ENCODE measurements around the gene SERTM1. TPM values are rescaled to one million over a fixed set of nuclear protein-coding genes. Genes with fewer than 3 reads are reported as not detected.
A peak's percentile ranks its signal among the peaks of the same experiment; 100 is the strongest.

The SERTM1 gene
- total and polyA plus RNA-seq, 2 of the 8 experiments (the other 6 are each of a cell fraction or from before 2014, with no cell fraction given): 0.48 to 1.6 TPM

DNA sequence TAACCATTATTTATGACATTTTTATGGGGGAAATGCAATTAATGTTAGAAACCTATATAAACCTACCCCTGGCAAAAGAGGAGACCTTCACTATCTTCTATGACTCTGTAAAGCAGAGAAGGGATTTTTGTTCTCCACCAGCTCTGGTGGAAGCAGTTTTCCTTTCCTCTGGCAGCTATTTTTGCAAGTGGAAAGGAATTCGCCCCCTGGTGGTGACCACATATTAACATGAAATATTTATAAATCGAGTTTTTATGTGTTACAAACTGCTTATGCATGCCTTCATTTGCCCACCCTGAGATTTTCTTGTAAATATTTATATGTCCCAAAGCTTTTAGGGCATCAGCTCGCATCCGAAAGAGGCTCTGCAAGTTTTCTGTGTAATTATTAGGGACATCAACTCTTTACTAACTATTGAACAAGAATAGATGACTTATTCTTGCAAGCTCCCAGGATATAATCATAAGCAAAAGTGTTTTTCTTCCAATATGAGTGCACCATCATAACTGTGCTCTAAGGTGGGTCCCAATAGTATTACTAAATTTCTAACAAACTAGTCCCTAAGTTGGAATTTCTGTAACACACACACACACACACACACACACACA is 62.4 kb downstream of the SERTM1 start:
- Histone ChIP-seq H3K4ac (replicated peaks; ENCODE audit: insufficient read length, low read depth, low read length) (no peak overlapping the region), H2BK12ac (ENCODE audit: low read depth, low read length) (no peak overlapping the region), H2AK5ac (ENCODE audit: low read depth, low read length) (no peak overlapping the region), H3K56ac (replicated peaks; ENCODE audit: insufficient read length, low read depth, low read length) (no peak overlapping the region), H3K23me2 (ENCODE audit: low read depth, low read length) (no peaks in the 10 kb centered on the region), H3K27me3 (replicated peaks in 1 of 4; ENCODE audit: control insufficient read depth in 3 of 4, extremely low read depth in 1 of 4, insufficient read depth in 3 of 4, low read length in 3 of 4) (no peaks in the 10 kb centered on the region), H4K91ac (replicated peaks; ENCODE audit: insufficient read length, low read length) (no peak overlapping the region), H3K4me2 (ENCODE audit: insufficient read depth in 1 of 2, low read depth in 2 of 2, low read length in 2 of 2) (no peak overlapping the region), H3K18ac (ENCODE audit: extremely low read depth, low read length) (no peak overlapping the region), H4K20me1 (replicated peaks in 1 of 2; ENCODE audit: control insufficient read depth in 1 of 2, insufficient read depth in 2 of 2, low read length in 2 of 2) (no peaks in the 10 kb centered on the region), H4K8ac (ENCODE audit: extremely low read depth, insufficient read depth, low read length) (no peak overlapping the region), H3K9me3 (ENCODE audit: insufficient read depth in 2 of 2, low read depth in 1 of 2, low read length in 1 of 2) (no peaks in the 10 kb centered on the region), H3K4me3 (ENCODE audit: extremely low read depth in 1 of 4, insufficient read depth in 2 of 4, low read depth in 3 of 4, low read length in 4 of 4) (no peak overlapping the region), H3K14ac (ENCODE audit: insufficient read length) (no peak overlapping the region), H3K4me1 (replicated peaks in 1 of 4; ENCODE audit: control insufficient read depth in 3 of 4, insufficient read depth in 4 of 4, low read length in 3 of 4) (no peaks in the 10 kb centered on the region), H3K9ac (replicated peaks in 1 of 4; ENCODE audit: extremely low read depth in 1 of 4, low read depth in 3 of 4, low read length in 3 of 4) (no peak overlapping the region), H3K79me1 (ENCODE audit: low read depth, low read length) (no peaks in the 10 kb centered on the region), H3K27ac (ENCODE audit: low read depth, low read length) (no peak overlapping the region), H2BK120ac (replicated peaks; ENCODE audit: low read depth, low read length) (no peak overlapping the region), H2BK15ac (ENCODE audit: low read length) (no peak overlapping the region), H2BK5ac (ENCODE audit: low read depth, low read length) (no peak overlapping the region), H3K36me3 (ENCODE audit: control insufficient read depth in 2 of 4, insufficient read depth in 4 of 4, low read length in 3 of 4) (no peaks in the 10 kb centered on the region), H4K5ac (ENCODE audit: insufficient read length, low read depth, low read length) (no peak overlapping the region), H2BK20ac (ENCODE audit: low read length) (no peak overlapping the region), H2AFZ (ENCODE audit: low read length) (no peak overlapping the region), H3K79me2 (ENCODE audit: control insufficient read depth in 1 of 2, insufficient read depth in 2 of 2, low read length in 2 of 2) (no peaks in the 10 kb centered on the region), H3K23ac (ENCODE audit: insufficient read length) (no peak overlapping the region)
- POLR2A ChIA-PET (ENCODE audit: partially characterized antibody): no interaction called here
- no peak for DNase-seq (ENCODE audit: low read depth in 1 of 2, low spot score in 2 of 2)
- peak; percentile 45 for FAIRE-seq
- CTCF ChIA-PET (ENCODE audit: partially characterized antibody): interaction anchor here (0.6 to 5.7 kb wide), 53 partner anchors 8 to 791 kb away, joined by 3 to 53 read pairs (median 4); partner anchors contain the start of gene SPART
- peak; percentile 62 to 63 for TF ChIP-seq RAD21 (IDR thresholded peaks at IDR 0.05 in 1 of 2, conservative IDR thresholded peaks at IDR 0.05 in 1 of 2; ENCODE audit: low read depth in 2 of 2, low read length in 2 of 2)
- TF ChIP-seq JUND (IDR thresholded peaks at IDR 0.05; ENCODE audit: low read length): no peak
- TF ChIP-seq, protein P1, sequence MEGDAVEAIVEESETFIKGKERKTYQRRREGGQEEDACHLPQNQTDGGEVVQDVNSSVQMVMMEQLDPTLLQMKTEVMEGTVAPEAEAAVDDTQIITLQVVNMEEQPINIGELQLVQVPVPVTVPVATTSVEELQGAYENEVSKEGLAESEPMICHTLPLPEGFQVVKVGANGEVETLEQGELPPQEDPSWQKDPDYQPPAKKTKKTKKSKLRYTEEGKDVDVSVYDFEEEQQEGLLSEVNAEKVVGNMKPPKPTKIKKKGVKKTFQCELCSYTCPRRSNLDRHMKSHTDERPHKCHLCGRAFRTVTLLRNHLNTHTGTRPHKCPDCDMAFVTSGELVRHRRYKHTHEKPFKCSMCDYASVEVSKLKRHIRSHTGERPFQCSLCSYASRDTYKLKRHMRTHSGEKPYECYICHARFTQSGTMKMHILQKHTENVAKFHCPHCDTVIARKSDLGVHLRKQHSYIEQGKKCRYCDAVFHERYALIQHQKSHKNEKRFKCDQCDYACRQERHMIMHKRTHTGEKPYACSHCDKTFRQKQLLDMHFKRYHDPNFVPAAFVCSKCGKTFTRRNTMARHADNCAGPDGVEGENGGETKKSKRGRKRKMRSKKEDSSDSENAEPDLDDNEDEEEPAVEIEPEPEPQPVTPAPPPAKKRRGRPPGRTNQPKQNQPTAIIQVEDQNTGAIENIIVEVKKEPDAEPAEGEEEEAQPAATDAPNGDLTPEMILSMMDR (IDR thresholded peaks at IDR 0.05; ENCODE audit: control extremely low read depth in 1 of 3, insufficient read depth in 1 of 3, low read depth in 1 of 3, low read length in 3 of 3): peak in 2 of 3 experiments; percentile 35 to 58; a peak in 2 of 4 replicates
- WGBS, 2 experiments (ENCODE audit: extremely low coverage in 1 of 2, insufficient coverage in 1 of 2, insufficient read length in 1 of 2, insufficient replicate concordance in 2 of 2, low coverage in 1 of 2, low lambda C conversion rate in 2 of 2, missing lambda C conversion rate in 1 of 2): 46% methylated on average over 4 of the region's 4 CpGs; no CpG with 5 or more reads in 1 of the 2 experiments
